Hepatocyte (in vitro differentiated cells): ENCODE results near the gene UBE2I. TPM values are rescaled to one million over a fixed set of nuclear protein-coding genes. Genes with fewer than 3 reads are reported as not detected.

Experiments
- DNase-seq: peaks from one replicate; pipeline ENCODE4 v3.0.0-alpha.2; 2016; ENCODE audit warnings: low spot score
- H2AFZ ChIP-seq: fragments of 200-600 bp; sonication (generic); 2 replicates; pipeline ENCODE4 v1.6.0; 2016; ENCODE audit warnings: antibody characterized with exemption, mild to moderate bottlenecking
- H3K27ac ChIP-seq: fragments of 200-600 bp; sonication (generic); 2 replicates; pipeline ENCODE4 v1.5.1; 2016; ENCODE audit warnings: mild to moderate bottlenecking
- H3K27me3 ChIP-seq: fragments of 200-600 bp; sonication (generic); 2 replicates; pipeline ENCODE4 v1.6.1; 2016
- H3K36me3 ChIP-seq: fragments of 200-600 bp; sonication (generic); replicated peaks from 2 replicates; pipeline ENCODE4 v1.5.1; 2016; ENCODE audit warnings: low read depth; ENCODE audit not compliant: insufficient read depth
- H3K4me1 ChIP-seq: fragments of 200-600 bp; sonication (generic); 2 replicates; pipeline ENCODE4 v1.5.1; 2016; ENCODE audit warnings: mild to moderate bottlenecking, moderate library complexity; ENCODE audit not compliant: insufficient read depth
- H3K4me2 ChIP-seq: fragments of 200-600 bp; sonication (generic); 2 replicates; pipeline ENCODE4 v1.6.0; 2016
- H3K4me3 ChIP-seq: fragments of 200-600 bp; sonication (generic); 2 replicates; pipeline ENCODE4 v1.5.1; 2016; ENCODE audit warnings: mild to moderate bottlenecking
- H3K79me2 ChIP-seq: fragments of 200-600 bp; sonication (generic); 2 replicates; pipeline ENCODE4 v1.6.0; 2017; ENCODE audit warnings: mild to moderate bottlenecking
- H3K9me2 ChIP-seq: fragments of 200-600 bp; sonication (generic); replicated peaks from 2 replicates; pipeline ENCODE4 v1.6.0; 2017; ENCODE audit warnings: mild to moderate bottlenecking; ENCODE audit not compliant: insufficient read depth
- H3K9me3 ChIP-seq: fragments of 200-600 bp; sonication (generic); 2 replicates; pipeline ENCODE4 v1.5.1; 2016; ENCODE audit warnings: low read depth, mild to moderate bottlenecking
- H4K20me1 ChIP-seq: fragments of 200-600 bp; sonication (generic); 2 replicates; pipeline ENCODE4 v1.6.0; 2016; ENCODE audit warnings: mild to moderate bottlenecking; ENCODE audit not compliant: insufficient read depth, poor library complexity, severe bottlenecking
- EZH2 ChIP-seq: fragments of 200-600 bp; sonication (generic); IDR thresholded peaks from 2 replicates; pipeline ENCODE4 v1.6.1; 2016; ENCODE audit warnings: antibody characterized with exemption, mild to moderate bottlenecking, borderline replicate concordance
- EZH2phosphoT487 ChIP-seq: fragments of 200-600 bp; sonication (generic); IDR thresholded peaks from one replicate; pipeline ENCODE4 v1.6.1; 2018; ENCODE audit warnings: antibody characterized with exemption, mild to moderate bottlenecking, low read depth, moderate library complexity; ENCODE audit not compliant: unreplicated experiment, severe bottlenecking
- WGBS: methylation state at CpG from one replicate; pipeline ENCODE4 v1.1.6; 2016; ENCODE audit warnings: low lambda C conversion rate; ENCODE audit errors: missing lambda C conversion rate; 5-methylcytosine and 5-hydroxymethylcytosine counted together
- polyA plus RNA-seq: library from polyadenylated mRNA; unstranded; fragments of >200 nt; fragmentation: Nextera tagmentation; extraction: Ambion mirVana; gene quantifications from 2 replicates; pipeline ENCODE4 v1.2.1, GENCODE V29; 2016
- total RNA-seq: library from RNA; depleted of rRNA; stranded (reverse); fragments of >200 nt; gene quantifications from 2 replicates; pipeline ENCODE4 v1.2.3, GENCODE V29; 2014
- TF ChIP-seq, protein P1 (sequence below): fragments of 200-600 bp; sonication (generic); IDR thresholded peaks from 2 replicates; pipeline ENCODE4 v1.5.1; 2016; ENCODE audit warnings: antibody characterized with exemption, mild to moderate bottlenecking; ENCODE audit not compliant: poor library complexity

Gene UBE2I
- total and polyA plus RNA-seq, 2 experiments from 2014 or later = 76.0 to 150 TPM

DNA sequence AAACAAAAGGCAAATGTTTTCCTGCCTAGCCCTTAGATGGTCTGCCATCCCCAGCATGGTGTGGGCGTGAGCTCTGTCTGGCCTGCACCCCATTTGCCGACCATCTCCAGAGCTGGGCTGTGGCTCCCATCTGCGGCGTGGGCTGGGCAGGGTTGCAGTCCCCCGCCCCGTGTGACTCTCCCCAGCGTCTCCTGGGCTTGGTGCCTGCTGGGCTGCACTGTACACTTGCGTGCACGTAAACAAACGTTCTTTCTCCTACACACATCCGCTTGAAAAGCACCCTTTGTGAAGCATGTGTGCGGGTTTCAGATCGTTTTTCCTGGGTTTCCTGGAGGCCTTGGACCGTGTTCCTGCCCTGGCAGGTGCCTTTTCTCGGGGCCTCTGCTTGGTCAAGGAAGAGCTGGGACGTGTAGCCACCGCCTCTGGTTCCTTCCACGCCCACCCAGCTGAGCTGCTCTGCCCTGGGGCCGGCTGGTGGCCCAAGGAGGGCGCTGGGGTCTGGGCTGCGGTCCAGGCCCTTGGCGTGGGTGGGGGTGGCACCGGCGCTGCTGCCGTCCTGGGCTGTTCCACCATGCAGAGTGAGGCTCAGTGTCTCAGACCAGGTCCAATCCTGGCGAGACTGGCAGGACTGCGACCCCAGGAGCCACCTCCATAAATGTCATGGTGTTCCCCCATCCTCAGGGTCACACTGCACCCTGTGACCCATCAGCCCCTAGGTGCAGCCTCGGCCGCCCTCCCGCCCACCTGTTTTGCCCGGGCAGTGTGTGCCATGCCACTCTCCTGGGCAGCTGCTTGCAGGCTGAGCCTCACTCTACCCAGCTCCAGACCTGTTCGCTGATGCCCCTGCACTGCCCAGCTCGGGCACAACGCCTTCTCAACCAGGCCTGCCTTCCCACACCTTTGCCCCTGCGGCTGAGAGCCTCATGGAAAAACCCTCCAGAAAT is 14.1 kb downstream of the UBE2I start:
- H3K9me3 ChIP-seq = no peaks in the 10 kb centered on the region
- H3K36me3 ChIP-seq = no peaks in the 10 kb centered on the region
- no peak overlapping the region for H3K27ac ChIP-seq
- H3K79me2 ChIP-seq = peaks cover 14% of the 10 kb centered on the region
- DNase-seq = no peak
- no peak overlapping the region for H3K4me3 ChIP-seq
- TF ChIP-seq EZH2 (no peak), EZH2phosphoT487 (no peak)
- TF ChIP-seq, protein P1, sequence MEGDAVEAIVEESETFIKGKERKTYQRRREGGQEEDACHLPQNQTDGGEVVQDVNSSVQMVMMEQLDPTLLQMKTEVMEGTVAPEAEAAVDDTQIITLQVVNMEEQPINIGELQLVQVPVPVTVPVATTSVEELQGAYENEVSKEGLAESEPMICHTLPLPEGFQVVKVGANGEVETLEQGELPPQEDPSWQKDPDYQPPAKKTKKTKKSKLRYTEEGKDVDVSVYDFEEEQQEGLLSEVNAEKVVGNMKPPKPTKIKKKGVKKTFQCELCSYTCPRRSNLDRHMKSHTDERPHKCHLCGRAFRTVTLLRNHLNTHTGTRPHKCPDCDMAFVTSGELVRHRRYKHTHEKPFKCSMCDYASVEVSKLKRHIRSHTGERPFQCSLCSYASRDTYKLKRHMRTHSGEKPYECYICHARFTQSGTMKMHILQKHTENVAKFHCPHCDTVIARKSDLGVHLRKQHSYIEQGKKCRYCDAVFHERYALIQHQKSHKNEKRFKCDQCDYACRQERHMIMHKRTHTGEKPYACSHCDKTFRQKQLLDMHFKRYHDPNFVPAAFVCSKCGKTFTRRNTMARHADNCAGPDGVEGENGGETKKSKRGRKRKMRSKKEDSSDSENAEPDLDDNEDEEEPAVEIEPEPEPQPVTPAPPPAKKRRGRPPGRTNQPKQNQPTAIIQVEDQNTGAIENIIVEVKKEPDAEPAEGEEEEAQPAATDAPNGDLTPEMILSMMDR = no peak
- no peak overlapping the region for H3K4me2 ChIP-seq
- H2AFZ ChIP-seq = no peak overlapping the region
- no peaks in the 10 kb centered on the region for H3K9me2 ChIP-seq
- peaks cover 16% of the 10 kb centered on the region for H4K20me1 ChIP-seq
- no peaks in the 10 kb centered on the region for H3K4me1 ChIP-seq
- 96% methylated on average over 29 of the region's 35 CpGs for WGBS
- no peaks in the 10 kb centered on the region for H3K27me3 ChIP-seq

DNA sequence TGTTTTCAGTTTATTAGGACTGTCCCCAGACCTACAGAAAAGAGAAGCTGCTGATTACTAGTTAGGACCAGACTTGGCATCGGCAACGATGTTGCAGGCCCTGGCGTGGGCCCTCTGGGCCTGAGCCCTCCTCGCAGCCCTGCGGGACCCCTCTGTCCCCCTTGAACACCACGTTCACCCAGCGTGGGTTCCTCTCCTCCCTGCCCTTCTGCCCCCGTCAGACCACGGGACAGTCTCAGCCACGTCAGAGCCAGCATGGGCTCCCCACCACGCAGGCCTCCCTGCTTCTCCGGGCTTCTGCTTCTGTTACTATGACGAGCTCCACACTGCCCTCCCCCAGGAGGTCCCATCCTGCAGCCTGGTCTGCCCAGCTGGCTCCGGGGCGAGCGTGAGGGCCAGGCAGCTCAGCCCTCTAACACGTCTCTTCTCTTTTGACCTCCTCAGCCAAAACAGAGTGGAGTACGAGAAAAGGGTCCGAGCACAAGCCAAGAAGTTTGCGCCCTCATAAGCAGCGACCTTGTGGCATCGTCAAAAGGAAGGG is 14.9 kb downstream of the UBE2I start:
- Histone ChIP-seq H3K4me2 (no peak overlapping the region), H3K79me2 (peaks cover 9% of the 10 kb centered on the region), H3K27me3 (no peaks in the 10 kb centered on the region), H3K36me3 (no peaks in the 10 kb centered on the region), H2AFZ (no peak overlapping the region), H3K9me3 (no peaks in the 10 kb centered on the region), H3K27ac (no peak overlapping the region), H3K4me1 (no peaks in the 10 kb centered on the region), H3K4me3 (no peak overlapping the region), H3K9me2 (no peaks in the 10 kb centered on the region), H4K20me1 (peaks cover 15% of the 10 kb centered on the region)
- DNase-seq = no peak
- WGBS = 87% methylated on average over 22 of the region's 22 CpGs
- TF ChIP-seq EZH2 = no peak
- TF ChIP-seq, protein P1 = no peak
- no peak for TF ChIP-seq EZH2phosphoT487

DNA sequence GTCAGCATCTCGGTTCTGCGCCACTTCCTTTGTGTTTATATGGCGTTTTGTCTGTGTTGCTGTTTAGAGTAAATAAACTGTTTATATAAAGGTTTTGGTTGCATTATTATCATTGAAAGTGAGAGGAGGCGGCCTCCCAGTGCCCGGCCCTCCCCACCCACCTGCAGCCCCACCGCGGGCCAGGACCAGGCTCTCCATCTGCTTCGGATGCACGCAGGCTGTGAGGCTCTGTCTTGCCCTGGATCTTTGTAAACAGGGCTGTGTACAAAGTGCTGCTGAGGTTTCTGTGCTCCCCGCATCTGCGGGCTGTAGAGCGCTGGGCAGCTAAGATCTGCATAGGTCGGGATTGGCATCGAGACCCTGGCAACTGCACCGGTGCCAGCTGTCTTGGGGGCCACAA is 15.8 kb downstream of the UBE2I start:
- Histone ChIP-seq H3K4me2 (no peak overlapping the region), H3K9me2 (no peaks in the 10 kb centered on the region), H3K27me3 (no peaks in the 10 kb centered on the region), H4K20me1 (peaks cover 10% of the 10 kb centered on the region), H3K4me3 (no peak overlapping the region), H3K36me3 (no peaks in the 10 kb centered on the region), H3K4me1 (no peaks in the 10 kb centered on the region), H3K27ac (no peak overlapping the region), H2AFZ (no peak overlapping the region), H3K9me3 (no peaks in the 10 kb centered on the region), H3K79me2 (no peaks in the 10 kb centered on the region)
- no peak for DNase-seq
- TF ChIP-seq, protein P1 = no peak
- 92% methylated on average over 15 of the region's 15 CpGs for WGBS
